GM19467 (cell line): ENCODE measurements around the gene MRPS12.

ENCODE experiments used
- ATAC-seq: cut with Tn5 transposase; IDR thresholded peaks from one replicate; pipeline ENCODE4 v1.9.1; 2021; ENCODE audit warnings: mild to moderate bottlenecking, moderate library complexity; ENCODE audit not compliant: unreplicated experiment

Gene MRPS12

DNA sequence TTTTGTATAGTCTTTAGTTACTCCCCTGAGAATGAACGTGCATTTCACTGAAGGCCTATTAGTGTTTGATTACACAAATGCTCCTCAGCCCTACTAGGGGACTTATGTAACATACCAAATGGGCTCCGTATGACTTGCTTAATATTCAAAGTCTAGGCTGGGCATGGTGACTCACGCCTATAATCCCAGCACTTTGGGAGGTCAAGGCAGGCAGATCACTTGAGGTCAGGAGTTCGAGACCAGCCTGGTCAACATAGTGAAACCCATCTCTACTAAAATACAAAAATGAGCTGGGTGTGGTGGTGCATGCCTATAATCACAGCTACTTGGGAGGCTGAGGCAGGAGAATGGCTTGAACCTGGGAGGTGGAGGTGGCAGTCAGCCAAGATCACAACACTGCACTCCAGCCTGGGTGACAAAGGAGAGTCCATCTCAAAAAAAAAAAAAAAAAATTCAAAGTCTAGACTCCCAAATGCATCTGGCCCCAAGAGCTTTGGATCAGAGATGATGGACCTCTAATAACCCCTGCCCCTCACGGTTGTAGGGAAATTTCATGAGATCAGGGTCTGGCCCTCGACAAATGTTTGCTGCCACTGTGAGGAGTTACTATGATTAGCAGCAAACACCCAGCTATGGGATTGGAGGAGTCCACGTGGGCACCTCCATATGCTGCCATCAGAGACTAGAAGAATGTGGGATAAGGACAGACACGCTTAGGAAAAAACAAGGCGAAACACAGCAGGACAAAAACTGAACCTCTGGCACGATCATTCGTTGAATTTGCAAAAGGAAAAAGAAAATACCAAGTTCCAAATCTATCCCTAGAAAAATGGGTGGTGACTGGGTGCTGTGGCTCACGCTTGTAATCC is 40.2 kb downstream of the MRPS12 start:
- ATAC-seq = no peak

DNA sequence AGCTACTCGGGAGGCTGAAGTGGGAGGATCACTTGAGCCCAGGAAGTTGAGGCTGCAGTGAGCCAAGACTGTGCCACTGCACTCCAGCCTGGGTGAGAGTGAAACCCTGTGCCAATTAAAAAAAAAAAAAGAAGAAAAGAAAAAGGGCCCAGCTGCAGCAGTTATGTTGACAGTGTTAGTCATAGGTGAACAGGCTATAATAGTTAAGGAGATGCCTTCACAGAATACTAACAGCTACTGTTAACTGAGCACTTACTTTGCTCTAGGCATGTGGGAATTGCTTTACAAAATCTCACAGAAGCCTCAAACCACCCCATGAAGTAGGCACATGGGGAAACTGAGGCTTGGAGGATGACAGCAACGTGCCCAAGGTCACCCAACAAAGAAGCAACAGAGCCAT is 40.9 kb downstream of the MRPS12 start:
- ATAC-seq = no peak

DNA sequence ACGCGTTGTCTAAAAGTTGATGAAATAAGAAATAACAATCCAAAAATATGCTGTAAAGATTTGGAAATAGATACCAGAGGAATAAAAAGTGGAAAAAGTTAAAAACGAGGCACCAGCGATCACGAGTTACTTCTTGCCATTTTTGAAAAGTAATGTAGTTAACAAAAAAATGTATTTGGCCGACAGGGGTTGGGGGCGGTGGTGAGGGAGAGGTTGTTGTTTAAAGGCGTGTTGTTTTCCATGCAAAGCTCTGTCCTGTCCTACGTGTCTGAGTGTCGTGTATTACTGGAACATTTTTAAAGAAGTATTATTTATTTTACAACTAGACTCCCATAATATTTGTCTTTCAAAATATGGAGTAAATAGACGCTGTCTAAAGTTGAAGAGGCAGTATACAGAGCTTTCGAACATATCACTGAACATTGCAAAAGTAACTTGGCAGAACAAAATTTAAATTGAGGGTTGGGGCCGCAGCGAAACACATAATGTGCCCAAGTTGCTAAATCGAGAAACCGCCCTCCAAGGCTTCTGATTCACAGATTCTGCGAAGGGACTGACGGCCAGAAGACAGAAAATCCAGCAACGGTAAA is 44.0 kb downstream of the MRPS12 start:
- ATAC-seq = no peak

DNA sequence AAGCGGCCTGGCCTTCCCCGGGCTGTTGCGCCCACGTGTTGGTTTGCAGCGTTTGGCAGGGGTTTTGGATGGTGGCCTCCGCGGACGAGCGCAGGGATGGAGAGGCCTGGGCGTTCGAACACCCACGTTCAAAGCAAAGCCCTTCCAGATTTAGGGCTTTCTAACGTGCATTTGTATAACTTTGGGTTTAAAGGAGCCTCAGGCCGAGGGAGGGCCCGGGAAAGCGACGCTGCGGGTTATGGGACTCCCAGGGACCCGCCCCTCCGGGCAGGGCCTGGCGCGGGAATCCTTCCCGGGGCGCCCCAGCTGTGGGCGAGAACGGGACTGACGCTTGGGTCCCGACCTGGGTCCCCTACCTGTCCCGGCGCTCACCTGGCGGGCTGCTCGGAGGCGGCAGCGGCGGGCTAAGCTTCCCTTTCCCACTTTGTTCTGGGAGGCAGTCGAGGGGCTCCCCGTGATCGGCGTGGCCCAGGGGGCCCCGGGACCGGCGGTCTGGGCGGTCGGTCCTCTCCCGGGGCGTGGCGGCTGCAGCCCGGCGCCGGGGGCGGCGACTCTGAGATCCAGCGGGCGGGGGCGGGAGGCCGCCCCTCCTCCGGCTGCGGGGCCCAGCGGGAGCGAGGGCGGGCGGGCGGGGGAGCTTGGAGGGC is 44.6 kb downstream of the MRPS12 start, which contains the start of gene FBXO17:
FBXO17 (minus strand) TSS at position 529 of the 647 bp plus-strand sequence. CDS start 25,423 bp downstream, outside the sequence.
- ATAC-seq = no peak

DNA sequence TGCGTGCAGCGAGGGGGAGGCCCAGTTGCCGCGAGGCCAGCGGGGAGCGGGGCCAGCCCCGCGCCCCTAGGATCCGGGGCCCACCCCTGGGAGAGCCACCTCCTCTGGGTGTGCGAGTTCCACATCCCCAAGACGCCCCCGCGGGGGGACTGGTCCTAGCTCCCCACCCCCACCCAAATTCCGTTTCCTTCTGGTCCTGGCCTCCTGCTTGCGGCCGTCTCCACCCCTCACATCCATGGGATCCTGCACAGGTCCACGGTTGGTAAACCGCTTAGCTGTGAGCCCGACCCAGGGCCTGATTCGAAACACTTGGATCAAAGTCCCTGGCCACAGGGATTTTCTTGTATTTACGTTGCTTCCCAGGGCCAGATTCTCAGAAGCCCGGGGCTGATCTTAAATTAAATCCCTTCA is 45.1 kb downstream of the MRPS12 start:
- no peak for ATAC-seq

DNA sequence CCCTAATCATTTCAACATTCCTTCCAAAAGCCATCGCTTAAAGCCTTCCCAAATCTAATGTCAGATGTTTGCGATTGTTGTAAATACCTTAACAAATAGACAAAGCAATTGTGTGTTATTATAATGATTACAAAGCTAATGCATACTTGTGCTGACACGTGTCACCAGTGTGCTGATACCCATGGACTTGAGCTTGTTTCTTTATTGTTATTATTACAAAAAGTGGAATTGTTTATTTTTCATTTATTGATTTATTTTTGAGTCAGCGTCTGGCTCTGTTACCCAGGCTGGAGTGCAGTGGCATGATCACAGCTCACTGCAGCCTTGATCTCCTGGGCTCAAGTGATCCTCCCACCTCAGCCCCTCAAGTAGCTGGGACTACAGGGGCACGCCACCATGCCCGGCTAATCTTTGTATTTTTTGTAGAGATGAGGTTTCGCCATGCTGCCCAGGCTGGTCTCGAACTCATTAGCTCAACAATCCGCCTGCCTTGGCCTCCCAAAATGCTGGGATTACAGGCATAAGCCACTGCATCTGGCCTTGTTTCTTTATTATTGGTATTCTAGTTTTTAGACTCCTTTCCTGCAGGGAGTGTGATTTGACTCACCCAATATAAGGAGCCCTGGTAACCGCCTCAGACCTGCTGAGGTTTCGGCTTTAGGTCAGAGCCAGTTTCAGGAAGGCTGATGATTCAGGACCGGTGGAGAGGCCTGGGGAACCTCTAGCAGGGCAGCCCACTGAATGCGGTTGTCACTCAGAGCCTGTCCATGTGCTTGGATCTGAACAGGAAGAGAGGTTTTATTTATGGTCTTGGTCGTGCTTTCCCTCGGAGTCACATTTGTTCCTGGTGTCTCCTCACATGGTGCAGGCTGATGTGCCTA is 46.9 kb downstream of the MRPS12 start:
- ATAC-seq = peak; percentile 71

DNA sequence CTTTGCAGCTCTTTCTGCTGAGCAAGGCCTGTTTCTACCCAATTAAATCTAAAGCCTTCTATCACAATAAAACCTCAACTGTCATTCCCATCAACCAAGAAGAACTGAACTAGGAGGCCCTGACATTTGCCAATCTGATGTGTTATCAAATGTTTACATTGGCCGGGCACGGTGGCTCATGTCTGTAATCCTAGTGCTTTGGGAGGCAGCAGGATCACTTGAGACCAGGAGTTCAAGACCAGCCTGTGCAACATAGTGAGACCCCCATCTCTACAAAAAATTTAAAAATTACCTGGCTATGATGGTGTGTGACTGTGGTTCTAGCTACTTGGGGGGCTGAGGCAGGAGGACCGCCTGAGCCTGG is 47.6 kb downstream of the MRPS12 start:
- no peak for ATAC-seq

DNA sequence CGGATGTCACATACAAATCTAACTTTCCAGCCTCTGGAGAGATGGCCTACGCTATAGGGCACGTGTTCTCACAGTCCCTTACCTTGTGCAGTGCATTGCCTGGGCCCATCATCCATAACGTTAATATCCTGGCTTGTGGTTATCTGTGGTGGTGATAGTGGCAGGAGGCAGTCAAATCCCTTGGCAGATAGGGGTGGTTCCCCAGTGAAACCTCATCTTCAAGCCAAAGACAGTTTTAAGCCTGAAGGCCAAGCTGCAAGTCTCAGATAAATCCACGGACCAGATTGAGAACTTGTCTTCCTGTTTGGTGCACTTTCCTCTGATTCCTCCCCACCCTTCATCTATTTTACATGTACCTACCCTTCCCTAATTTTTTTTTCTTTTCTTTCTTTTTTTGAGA is 49.1 kb downstream of the MRPS12 start:
- ATAC-seq = no peak

DNA sequence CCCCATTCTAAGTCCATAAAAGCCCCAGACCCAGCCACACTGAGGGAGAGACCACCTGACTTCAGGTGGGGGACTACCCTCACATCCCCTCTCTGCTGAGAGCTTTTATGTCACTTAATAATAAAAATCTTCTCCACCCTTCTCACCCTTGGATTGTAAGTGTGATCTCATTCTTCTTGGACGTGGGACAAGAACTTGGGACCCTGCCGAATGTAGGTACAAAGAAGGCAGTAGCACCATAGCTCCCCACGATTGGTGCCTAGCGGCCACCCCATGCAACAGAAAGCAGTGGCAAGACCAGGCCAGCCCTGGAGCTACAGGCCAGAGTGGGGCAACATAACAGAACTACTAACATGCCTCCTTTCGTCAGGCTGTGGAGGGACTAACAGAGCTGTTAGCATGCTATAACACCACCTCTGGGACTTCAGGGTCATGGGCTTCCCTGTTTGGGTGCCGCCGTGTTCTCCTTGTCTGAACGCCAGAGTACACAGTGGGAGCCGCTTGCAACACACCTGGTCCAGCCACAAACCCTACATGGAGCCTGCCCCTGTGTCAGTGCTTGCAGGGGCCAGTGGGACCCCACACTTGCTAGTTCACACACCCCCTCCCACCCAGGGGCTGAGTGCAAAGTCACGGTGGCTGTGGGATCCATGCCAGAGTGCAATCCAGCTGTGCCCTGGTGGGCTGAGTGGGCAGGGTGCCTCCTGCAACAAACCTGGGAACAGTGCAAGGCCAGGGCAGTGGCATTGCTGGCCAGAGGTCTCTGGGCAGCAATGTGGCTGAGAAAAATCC is 50.0 kb downstream of the MRPS12 start:
- no peak for ATAC-seq
